HepG2 (cell line): Measurements from ENCODE around the gene MAP2K5. TPM values are rescaled to one million over a fixed set of nuclear protein-coding genes. Genes with fewer than 3 reads are reported as not detected.

Source experiments
- CREM ChIP-seq, 2 experiments: sonication (generic) in 1 of 2; formaldehyde crosslinking in 1 of 2; IDR thresholded peaks; 2 replicates each; pipeline versions ENCODE4 v1.4.0 to v1.6.1; 2016 to 2020; ENCODE audit warnings: antibody characterized with exemption in 1 of 2, mild to moderate bottlenecking in 1 of 2, missing genetic modification reagents in 1 of 2
- ETV5 ChIP-seq: IDR thresholded peaks from 2 replicates; pipeline ENCODE4 v1.6.1; 2018; ENCODE audit warnings: missing biosample characterization, missing genetic modification reagents, inconsistent platforms, borderline replicate concordance
- FOSL1 ChIP-seq: sonication (generic); formaldehyde crosslinking; IDR thresholded peaks from 2 replicates; pipeline ENCODE4 v1.9.0; 2021; ENCODE audit warnings: missing genetic modification reagents, borderline replicate concordance
- GPN1 ChIP-seq: sonication (generic); formaldehyde crosslinking; IDR thresholded peaks from 2 replicates; pipeline ENCODE4 v1.5.1; 2020; ENCODE audit warnings: missing genetic modification reagents, borderline replicate concordance
- HMGXB4 ChIP-seq, 2 experiments: sonication (generic) in 1 of 2; formaldehyde crosslinking in 1 of 2; IDR thresholded peaks; 2 replicates each; pipeline versions ENCODE4 v1.4.0 to v1.6.1; 2018 to 2020; ENCODE audit warnings: missing genetic modification reagents in 2 of 2, borderline replicate concordance in 1 of 2, low read depth in 1 of 2, mild to moderate bottlenecking in 1 of 2, missing biosample characterization in 1 of 2
- JUN ChIP-seq: sonication (generic); formaldehyde crosslinking; IDR thresholded peaks from 2 replicates; pipeline ENCODE4 v1.4.0; 2020; ENCODE audit warnings: mild to moderate bottlenecking, missing genetic modification reagents
- LBX2 ChIP-seq: sonication (generic); formaldehyde crosslinking; IDR thresholded peaks from 2 replicates; pipeline ENCODE4 v1.5.0; 2020; ENCODE audit warnings: missing genetic modification reagents, mild to moderate bottlenecking, borderline replicate concordance
- MAFF ChIP-seq: IDR thresholded peaks from 2 replicates; pipeline ENCODE4 v1.6.1; 2011; ENCODE audit warnings: low read depth, low read length, improper control_type of control experiment
- NFRKB ChIP-seq: fragments of 450-650 bp; IDR thresholded peaks from 2 replicates; pipeline ENCODE4 v1.6.1; 2017
- NR3C1 ChIP-seq: sonication (generic); formaldehyde crosslinking; IDR thresholded peaks from 2 replicates; pipeline ENCODE4 v1.4.0; 2020; ENCODE audit warnings: missing genetic modification reagents
- RBFOX2 ChIP-seq: fragments of 200-400 bp; formaldehyde crosslinking; IDR thresholded peaks from 2 replicates; pipeline ENCODE4 v1.6.1; 2017; ENCODE audit warnings: low read depth, mild to moderate bottlenecking, low read length
- SAP130 ChIP-seq: IDR thresholded peaks from 2 replicates; pipeline ENCODE4 v1.6.1; 2016; ENCODE audit warnings: low read depth
- SOX6 ChIP-seq, 2 experiments: fragments of 450-650 bp in 1 of 2; sonication (generic) in 1 of 2; formaldehyde crosslinking in 1 of 2; IDR thresholded peaks; 2 replicates each; pipeline versions ENCODE4 v1.4.0 to v1.6.1; 2017 to 2020; ENCODE audit warnings: antibody characterized with exemption in 1 of 2, mild to moderate bottlenecking in 1 of 2, missing genetic modification reagents in 1 of 2
- TRAFD1 ChIP-seq: sonication (generic); formaldehyde crosslinking; IDR thresholded peaks from 2 replicates; pipeline ENCODE4 v1.5.1; 2020; ENCODE audit warnings: missing genetic modification reagents, mild to moderate bottlenecking, borderline replicate concordance
- ZBTB2 ChIP-seq: sonication (generic); formaldehyde crosslinking; IDR thresholded peaks from 2 replicates; pipeline ENCODE4 v1.8.0; 2022; ENCODE audit warnings: low read depth, missing genetic modification reagents
- ZNF296 ChIP-seq: sonication (generic); formaldehyde crosslinking; conservative IDR thresholded peaks from 2 replicates; pipeline ENCODE4 v1.5.0; 2020; ENCODE audit warnings: mild to moderate bottlenecking, missing genetic modification reagents
- ZNF337 ChIP-seq: sonication (generic); formaldehyde crosslinking; IDR thresholded peaks from 2 replicates; pipeline ENCODE4 v1.5.1; 2020; ENCODE audit warnings: missing genetic modification reagents, low read depth, mild to moderate bottlenecking, borderline replicate concordance
- ZNF414 ChIP-seq: sonication (generic); formaldehyde crosslinking; IDR thresholded peaks from 2 replicates; pipeline ENCODE4 v1.5.0; 2020; ENCODE audit warnings: missing genetic modification reagents
- ZNF431 ChIP-seq: sonication (generic); formaldehyde crosslinking; IDR thresholded peaks from 2 replicates; pipeline ENCODE4 v1.9.0; 2022; ENCODE audit warnings: missing genetic modification reagents, low read depth, mild to moderate bottlenecking, borderline replicate concordance
- ZNF576 ChIP-seq: sonication (generic); formaldehyde crosslinking; IDR thresholded peaks from 2 replicates; pipeline ENCODE4 v1.4.0; 2020; ENCODE audit warnings: mild to moderate bottlenecking, missing genetic modification reagents
- ZNF678 ChIP-seq: sonication (generic); formaldehyde crosslinking; IDR thresholded peaks from 2 replicates; pipeline ENCODE4 v1.4.0; 2020; ENCODE audit warnings: mild to moderate bottlenecking, missing genetic modification reagents
- ZNF792 ChIP-seq: IDR thresholded peaks from 2 replicates; pipeline ENCODE4 v1.6.1; 2016
- ZNF850 ChIP-seq: sonication (generic); formaldehyde crosslinking; conservative IDR thresholded peaks from 2 replicates; pipeline ENCODE4 v1.9.0; 2021; ENCODE audit warnings: mild to moderate bottlenecking, missing genetic modification reagents
- polyA plus RNA-seq, 8 experiments: library from polyadenylated mRNA; depleted of rRNA in 3 of 8; stranded (reverse) in 7 of 8; unstranded in 1 of 8; fragments of >200 nt; fragmentation: Illumina TruSeq in 4 of 8; extraction: Trizol in 4 of 8; gene quantifications; 2 replicates each; pipeline versions ENCODE4 v1.2.1 to v1.2.3, GENCODE V29; 2011 to 2016; ENCODE audit warnings: low read depth in 4 of 8, missing spikeins in 1 of 8, mixed read lengths in 1 of 8; ENCODE audit not compliant: insufficient read depth in 1 of 8
- total RNA-seq, 5 experiments: library from RNA; depleted of rRNA; stranded (reverse); fragments of >200 nt; fragmentation: Illumina TruSeq; extraction: Trizol; gene quantifications; 2 replicates each; pipeline ENCODE4 v1.2.3, GENCODE V29; 2016; ENCODE audit warnings: low read depth in 1 of 5

The MAP2K5 gene
- total and polyA plus RNA-seq, 2 of the 13 experiments (the other 11 are each of a cell fraction or from before 2014, with no cell fraction given) = 4.0 to 4.3 TPM

- TF ChIP-seq SOX6 (IDR thresholded peaks at IDR 0.05) = no peak
- peak; percentile 45 for TF ChIP-seq SOX6 (CRISPR knock-in tag; IDR thresholded peaks at IDR 0.05)
- TF ChIP-seq CREM (IDR thresholded peaks at IDR 0.05) = no peak
- no peak for TF ChIP-seq CREM (CRISPR knock-in tag; IDR thresholded peaks at IDR 0.05)
- TF ChIP-seq FOSL1 (CRISPR knock-in tag) = no peak
- TF ChIP-seq ZNF431 (CRISPR knock-in tag) = no peak
- TF ChIP-seq ZNF792 (CRISPR knock-in tag) = no peak
- no peak for TF ChIP-seq ZNF296
- TF ChIP-seq NFRKB = no peak
- TF ChIP-seq ZNF850 (CRISPR knock-in tag) = no peak
- no peak for TF ChIP-seq RBFOX2
- no peak for TF ChIP-seq MAFF
- no peak for TF ChIP-seq ETV5 (CRISPR knock-in tag)
- TF ChIP-seq TRAFD1 (CRISPR knock-in tag) = peak; percentile 79; the same call in 1 of the 2 replicates
- no peak for TF ChIP-seq ZNF337 (CRISPR knock-in tag)
- 0 out of 2 replicates have a peak, but pooled peaks have one; percentile 60 for TF ChIP-seq ZNF414
- no peak for TF ChIP-seq ZBTB2 (CRISPR knock-in tag)
- no peak for TF ChIP-seq JUN (CRISPR knock-in tag)
- TF ChIP-seq GPN1 (CRISPR knock-in tag) = no peak
- peak; percentile 46 to 62; a peak in 2 of 4 replicates for TF ChIP-seq HMGXB4 (CRISPR knock-in tag; IDR thresholded peaks at IDR 0.05; ENCODE audit: borderline replicate concordance in 1 of 2, low read depth in 1 of 2)
- TF ChIP-seq LBX2 (CRISPR knock-in tag) = no peak
- no peak for TF ChIP-seq ZNF576 (CRISPR knock-in tag)
- peak; percentile 40; the same call in 1 of the 2 replicates for TF ChIP-seq SAP130
- no peak for TF ChIP-seq ZNF678 (CRISPR knock-in tag)
- TF ChIP-seq NR3C1 = no peak
These were observed 291.4 kb downstream of the MAP2K5 start (continued) for GRCh38 chr15:67833710-67834511.
